Natural killer cell (primary cell): Measurements from ENCODE around the gene RXFP2. TPM values are rescaled to one million over a fixed set of nuclear protein-coding genes. Genes with fewer than 3 reads are reported as not detected.

Experiments
- ATAC-seq, 3 donors: fragments of 150-1000 bp in 2 of 3; fragments of 200-7000 bp in 1 of 3; cut with Tn5 transposase; 1 replicate in 1 of 3; 2 replicates in 2 of 3; pipeline ENCODE4 v1.10.0; 2021; ENCODE audit warnings: mild to moderate bottlenecking in 2 of 3, moderate library complexity in 2 of 3
- DNase-seq, 2 donors: peaks; one replicate each; pipeline versions ENCODE4 v3.0.0 to v3.0.0-alpha.2; 2013 to 2021; ENCODE audit warnings: mixed read lengths in 1 of 2
- H3K27ac ChIP-seq: one replicate; pipeline ENCODE4 v1.5.1; 2013; ENCODE audit warnings: mild to moderate bottlenecking, low read length
- H3K27me3 ChIP-seq: one replicate; pipeline ENCODE4 v1.6.1; 2013; ENCODE audit warnings: low read length; ENCODE audit not compliant: control insufficient read depth, insufficient read depth
- H3K36me3 ChIP-seq: one replicate; pipeline ENCODE4 v1.6.1; 2013; ENCODE audit warnings: low read length; ENCODE audit not compliant: control insufficient read depth, insufficient read depth
- H3K4me1 ChIP-seq: one replicate; pipeline ENCODE4 v1.6.1; 2013; ENCODE audit warnings: low read length; ENCODE audit not compliant: control insufficient read depth, insufficient read depth
- H3K4me3 ChIP-seq: one replicate; pipeline ENCODE4 v1.5.1; 2013; ENCODE audit warnings: low read length
- H3K9me3 ChIP-seq: one replicate; pipeline ENCODE4 v1.6.1; 2013; ENCODE audit warnings: low read length; ENCODE audit not compliant: control insufficient read depth, insufficient read depth
- H3K27ac Mint-ChIP-seq, 2 donors: one replicate each; pipeline ENCODE4 v1.8.0; 2022; ENCODE audit warnings: mild to moderate bottlenecking in 2 of 2, mixed read lengths in 2 of 2, moderate library complexity in 1 of 2
- H3K27me3 Mint-ChIP-seq, 2 donors: one replicate each; pipeline ENCODE4 v1.8.0; 2022; ENCODE audit warnings: low read depth in 2 of 2, mixed read lengths in 2 of 2
- H3K36me3 Mint-ChIP-seq: one replicate; pipeline ENCODE4 v1.8.0; 2022; ENCODE audit warnings: mixed read lengths
- H3K4me1 Mint-ChIP-seq, 2 donors: one replicate each; pipeline ENCODE4 v1.8.0; 2022; ENCODE audit warnings: mixed read lengths in 2 of 2
- H3K4me3 Mint-ChIP-seq: one replicate; pipeline ENCODE4 v1.8.0; 2022; ENCODE audit warnings: mild to moderate bottlenecking, moderate library complexity, mixed read lengths
- H3K9me3 Mint-ChIP-seq, 2 donors: one replicate each; pipeline ENCODE4 v1.8.0; 2022; ENCODE audit warnings: mixed read lengths in 2 of 2
- WGBS: methylation state at CpG from one replicate; pipeline ENCODE4 v1.1.7; 2013; ENCODE audit warnings: missing lambda C conversion rate; ENCODE audit not compliant: insufficient coverage; 5-methylcytosine and 5-hydroxymethylcytosine counted together
- intact Hi-C: fragments of 100-400 bp; cut with micrococcal nuclease; formaldehyde crosslinking; loops from one replicate; pipeline ENCODE4 v1.14.2; 2022
- total RNA-seq, 4 donors: library from RNA; stranded (reverse); fragments of 120-200 nt in 1 of 4; gene quantifications; one replicate each; pipeline versions ENCODE4 v1.2.3 to v1.2.4, GENCODE V29; 2013 to 2022
- TF ChIP-seq, protein P1 (sequence below): fragments of 200-600 bp; IDR thresholded peaks from one replicate; pipeline ENCODE4 v1.8.0; 2022; ENCODE audit warnings: antibody characterized with exemption

Gene RXFP2
- total RNA-seq, 3 donors from 2014 or later (not counting 1 experiment from before 2014, with no cell fraction given): not detected

DNA sequence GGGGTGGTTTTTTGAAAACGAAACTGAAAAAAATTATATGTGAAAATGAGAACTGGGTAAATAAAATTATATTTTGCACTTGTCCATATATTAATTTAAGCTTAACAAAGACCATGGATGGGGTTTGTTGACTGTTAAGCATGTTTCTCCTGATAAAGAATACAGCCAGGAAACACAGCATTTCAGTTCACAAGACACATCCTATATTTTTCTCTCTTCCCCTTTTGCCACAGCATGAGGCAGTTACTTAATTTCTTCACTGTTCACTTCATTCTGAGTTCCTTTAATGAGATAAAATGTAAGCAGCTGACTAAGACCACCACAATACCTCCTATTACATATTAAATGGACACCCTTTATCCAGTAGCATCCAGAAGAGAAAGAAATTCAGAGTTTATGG, 64.0 kb downstream of the RXFP2 start:
- intact Hi-C loops: loop anchor here (10.0 kb wide), 1 partner anchor 121 kb away; no protein-coding TSS in a partner anchor
- Histone ChIP-seq H3K4me1 (peaks cover 30% of the 10 kb centered on the region), H3K36me3 (no peaks in the 10 kb centered on the region), H3K9me3 (no peaks in the 10 kb centered on the region), H3K27ac (no peak overlapping the region), H3K27me3 (no peaks in the 10 kb centered on the region), H3K4me3 (no peak overlapping the region)
- WGBS: 0% methylated on average over 1 of the region's 1 CpG
- TF ChIP-seq, protein P1, sequence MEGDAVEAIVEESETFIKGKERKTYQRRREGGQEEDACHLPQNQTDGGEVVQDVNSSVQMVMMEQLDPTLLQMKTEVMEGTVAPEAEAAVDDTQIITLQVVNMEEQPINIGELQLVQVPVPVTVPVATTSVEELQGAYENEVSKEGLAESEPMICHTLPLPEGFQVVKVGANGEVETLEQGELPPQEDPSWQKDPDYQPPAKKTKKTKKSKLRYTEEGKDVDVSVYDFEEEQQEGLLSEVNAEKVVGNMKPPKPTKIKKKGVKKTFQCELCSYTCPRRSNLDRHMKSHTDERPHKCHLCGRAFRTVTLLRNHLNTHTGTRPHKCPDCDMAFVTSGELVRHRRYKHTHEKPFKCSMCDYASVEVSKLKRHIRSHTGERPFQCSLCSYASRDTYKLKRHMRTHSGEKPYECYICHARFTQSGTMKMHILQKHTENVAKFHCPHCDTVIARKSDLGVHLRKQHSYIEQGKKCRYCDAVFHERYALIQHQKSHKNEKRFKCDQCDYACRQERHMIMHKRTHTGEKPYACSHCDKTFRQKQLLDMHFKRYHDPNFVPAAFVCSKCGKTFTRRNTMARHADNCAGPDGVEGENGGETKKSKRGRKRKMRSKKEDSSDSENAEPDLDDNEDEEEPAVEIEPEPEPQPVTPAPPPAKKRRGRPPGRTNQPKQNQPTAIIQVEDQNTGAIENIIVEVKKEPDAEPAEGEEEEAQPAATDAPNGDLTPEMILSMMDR: no peak
- Mint-ChIP-seq H3K9me3 (no peaks in the 10 kb centered on the region), H3K27me3 (peaks cover 0 to 3% of the 10 kb centered on the region in 2 donors), H3K36me3 (no peaks in the 10 kb centered on the region), H3K27ac (no peak overlapping the region), H3K4me1 (peaks cover 45 to 53% of the 10 kb centered on the region in 2 donors), H3K4me3 (no peak overlapping the region)
- ATAC-seq (no peak), DNase-seq (no peak)

DNA sequence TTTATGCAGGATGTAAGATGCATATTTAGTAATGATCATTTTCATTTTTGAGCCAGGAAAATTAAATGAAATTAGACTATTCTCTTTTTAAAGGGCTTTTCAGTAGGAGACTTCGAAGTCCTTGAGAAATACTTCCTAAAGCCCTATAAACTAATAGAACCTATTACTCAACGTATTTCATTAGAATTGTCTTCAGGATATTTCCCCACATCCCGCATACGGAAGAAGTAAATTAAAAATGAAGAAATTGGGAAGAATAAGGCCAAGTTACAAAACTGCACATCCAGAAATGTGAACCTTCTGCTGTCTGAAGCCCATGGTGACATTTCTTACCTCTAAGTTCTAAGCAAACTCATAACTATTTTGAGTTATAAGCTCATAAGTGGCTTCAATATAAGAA, 66.5 kb downstream of the RXFP2 start:
- Mint-ChIP-seq H3K4me1 (peaks cover 57 to 59% of the 10 kb centered on the region in 2 donors), H3K36me3 (peaks cover 10% of the 10 kb centered on the region)
- no CpG with 5 or more reads among the region's 4 CpGs for WGBS

DNA sequence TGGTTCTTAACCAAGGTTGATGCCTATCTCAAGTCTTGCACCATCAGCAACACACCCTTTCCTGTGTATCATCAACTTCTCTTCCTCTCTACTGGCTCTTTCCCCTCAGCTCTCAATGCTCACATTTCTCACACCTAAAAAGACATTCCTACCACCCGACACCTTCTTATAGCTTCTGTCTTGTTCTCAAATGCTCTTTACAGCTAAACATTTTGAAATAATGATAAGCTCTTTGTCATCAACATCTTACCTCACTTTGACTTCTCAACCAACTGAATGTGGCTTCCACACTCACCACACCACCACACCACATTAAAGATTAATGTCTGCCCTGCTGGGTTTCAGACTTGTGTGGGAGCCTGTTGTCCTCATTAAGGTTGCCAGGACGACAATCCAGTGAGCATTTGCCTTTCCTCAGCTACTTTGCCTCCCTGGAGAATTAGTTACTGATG, 67.8 kb downstream of the RXFP2 start:
- Mint-ChIP-seq H3K9me3 (peaks cover 0 to 6% of the 10 kb centered on the region in 2 donors), H3K36me3 (peaks cover 10% of the 10 kb centered on the region), H3K27ac (peak overlapping the region; percentile 78 to 87), H3K4me3 (peak overlapping the region; percentile 61), H3K27me3 (peaks cover 9 to 12% of the 10 kb centered on the region in 2 donors), H3K4me1 (peaks cover 47 to 48% of the 10 kb centered on the region in 2 donors)
- intact Hi-C loops: loop anchor here (2.0 to 10.0 kb wide), 3 partner anchors 40 to 508 kb away; partner anchors contain the start of genes BRCA2 and ZAR1L
- Histone ChIP-seq H3K36me3 (no peaks in the 10 kb centered on the region), H3K27ac (peak overlapping the region; percentile 86), H3K27me3 (peaks cover 6% of the 10 kb centered on the region), H3K9me3 (peaks cover 8% of the 10 kb centered on the region), H3K4me1 (peaks cover 32% of the 10 kb centered on the region), H3K4me3 (no peak overlapping the region)
- peak; percentile 64 to 71 for DNase-seq
- peak; percentile 89 to 95 (median 90) for ATAC-seq
- TF ChIP-seq, protein P1: no peak
- WGBS: 18% methylated on average over 2 of the region's 2 CpGs

More for the DNA sequence above, 66.5 kb downstream of the RXFP2 start:
- H3K27ac Mint-ChIP-seq: peak overlapping the region; percentile 78 to 87
- peaks cover 0 to 3% of the 10 kb centered on the region in 2 donors for H3K9me3 Mint-ChIP-seq
- Histone ChIP-seq H3K36me3 (no peaks in the 10 kb centered on the region), H3K27me3 (peaks cover 6% of the 10 kb centered on the region), H3K27ac (no peak overlapping the region), H3K4me3 (no peak overlapping the region), H3K4me1 (peaks cover 37% of the 10 kb centered on the region), H3K9me3 (peaks cover 7% of the 10 kb centered on the region)
- TF ChIP-seq, protein P1: no peak
- ATAC-seq: no peak
- intact Hi-C loops: loop anchor here (2.0 to 10.0 kb wide), 3 partner anchors 41 to 509 kb away; partner anchors contain the start of genes BRCA2 and ZAR1L
- DNase-seq: no peak
- no peak overlapping the region for H3K4me3 Mint-ChIP-seq
- H3K27me3 Mint-ChIP-seq: peaks cover 9% of the 10 kb centered on the region in 2 donors

DNA sequence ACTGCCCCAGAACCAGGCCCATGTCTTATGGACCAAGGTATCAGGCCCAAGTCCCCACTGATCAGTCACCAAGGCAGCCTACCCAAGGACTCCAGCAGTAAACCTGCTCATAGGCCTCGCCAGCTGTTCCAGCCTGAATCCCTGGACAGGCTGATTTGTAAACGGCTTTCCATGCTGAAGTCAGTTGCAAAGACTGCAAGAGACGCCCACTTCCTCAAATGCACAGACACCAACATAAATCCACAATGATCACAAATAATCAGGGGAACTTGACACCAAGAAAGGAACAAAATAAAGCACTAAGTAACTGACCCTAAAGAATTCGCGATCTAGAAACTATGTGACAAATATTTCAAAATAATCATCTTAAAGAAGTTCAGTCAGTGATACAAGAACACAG, 75.2 kb downstream of the RXFP2 start:
- Histone ChIP-seq H3K4me3 (no peak overlapping the region), H3K9me3 (peaks cover 13% of the 10 kb centered on the region), H3K27me3 (peaks cover 6% of the 10 kb centered on the region), H3K4me1 (no peaks in the 10 kb centered on the region), H3K36me3 (no peaks in the 10 kb centered on the region), H3K27ac (no peak overlapping the region)
- intact Hi-C loops: no loop called here
- H3K9me3 Mint-ChIP-seq: peaks cover 17 to 19% of the 10 kb centered on the region in 2 donors
- ATAC-seq (no peak), DNase-seq (no peak)
- peaks cover 26% of the 10 kb centered on the region for H3K36me3 Mint-ChIP-seq
- TF ChIP-seq, protein P1: no peak
- no peak overlapping the region for H3K27ac Mint-ChIP-seq
- H3K4me1 Mint-ChIP-seq: peaks cover 7% of the 10 kb centered on the region in 2 donors
- H3K4me3 Mint-ChIP-seq: no peak overlapping the region
- peaks cover 7 to 11% of the 10 kb centered on the region in 2 donors for H3K27me3 Mint-ChIP-seq
- WGBS: 91% methylated on average over 5 of the region's 5 CpGs
